KOPT-K1 (cell line): ENCODE results near the gene BABAM2.
"Not testable (repeated sequence)": the region's sequence is repeated elsewhere in the genome, so short reads cannot be mapped to it uniquely, and the experiment has no call there.

Experiments used
- H3K27ac ChIP-seq: fragments of 200-600 bp; sonication (generic); 2 replicates; pipeline ENCODE4 v1.5.1; 2016; ENCODE audit warnings: antibody characterized with exemption, mild to moderate bottlenecking, low read depth, low read length; ENCODE audit not compliant: poor library complexity, severe bottlenecking
- H3K36me3 ChIP-seq: fragments of 200-600 bp; sonication (generic); 2 replicates; pipeline ENCODE4 v1.5.1; 2017; ENCODE audit warnings: antibody characterized with exemption, mild to moderate bottlenecking, low read length, moderate library complexity; ENCODE audit not compliant: insufficient read depth
- H3K9me3 ChIP-seq: fragments of 200-600 bp; sonication (generic); 2 replicates; pipeline ENCODE4 v1.5.1; 2017; ENCODE audit warnings: antibody characterized with exemption, low read length, mild to moderate bottlenecking; ENCODE audit not compliant: insufficient read depth, poor library complexity, severe bottlenecking

Gene BABAM2

DNA sequence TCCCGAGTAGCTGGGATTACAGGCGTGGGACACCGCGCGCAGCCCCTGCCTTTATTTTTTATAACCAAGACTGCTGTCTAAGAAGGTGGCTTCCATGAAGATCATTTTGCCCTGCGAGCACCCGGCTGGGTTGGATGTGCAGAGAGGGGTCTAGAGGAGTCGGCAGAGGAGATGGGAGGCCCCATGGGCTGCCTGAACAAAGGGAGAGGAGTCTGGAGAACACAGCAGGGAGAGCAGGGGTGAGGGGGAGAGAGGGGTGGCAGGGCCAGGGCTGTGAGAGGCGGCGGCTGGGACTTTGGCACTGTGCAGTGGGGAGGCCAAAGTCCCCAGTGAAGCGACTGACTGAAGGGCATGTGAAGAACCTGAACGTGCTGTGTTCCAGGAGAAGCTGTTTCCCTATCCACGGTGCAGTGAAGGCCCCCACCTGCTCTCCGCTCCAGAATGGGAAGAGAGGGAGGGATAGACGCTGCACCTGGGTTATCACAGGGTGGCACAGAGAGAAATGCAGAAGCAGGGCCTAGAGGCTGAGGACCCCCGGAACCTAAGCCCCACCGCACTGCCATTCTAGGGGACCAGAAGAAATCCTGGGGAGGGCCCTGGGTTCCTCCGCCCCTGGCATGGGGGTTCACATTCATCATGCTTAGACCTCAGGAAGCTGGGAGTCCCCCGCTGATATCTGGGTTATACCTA is 477.3 kb downstream of the BABAM2 start:
- H3K27ac ChIP-seq: no peak overlapping the region
- no peaks in the 10 kb centered on the region for H3K9me3 ChIP-seq
- H3K36me3 ChIP-seq: no peaks in the 10 kb centered on the region

GRCh38 chr2:28368357-28368798 is 477.8 kb downstream of the BABAM2 start:
- H3K9me3 ChIP-seq: no peaks in the 10 kb centered on the region
- H3K36me3 ChIP-seq: no peaks in the 10 kb centered on the region
- H3K27ac ChIP-seq: no peak overlapping the region

DNA sequence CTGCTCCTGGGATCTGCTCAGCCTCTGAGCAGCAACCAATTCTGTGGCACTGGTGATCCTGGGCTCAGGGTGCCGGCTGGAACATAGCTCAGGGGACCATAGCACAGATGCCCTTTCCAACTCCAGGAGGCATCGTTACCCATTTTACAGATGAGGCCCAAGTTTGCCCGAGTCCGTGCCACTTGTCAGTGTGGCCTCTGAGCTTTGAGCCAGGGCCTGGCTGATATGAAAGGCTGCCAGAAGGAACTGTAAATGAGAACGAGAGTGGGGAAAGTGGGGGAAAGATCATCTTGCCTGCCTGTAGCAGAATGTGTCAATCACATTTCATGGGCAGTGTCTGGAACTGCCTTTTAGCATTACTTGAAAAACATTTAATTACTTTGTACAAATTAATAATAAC is 478.8 kb downstream of the BABAM2 start:
- Histone ChIP-seq H3K9me3 (no peaks in the 10 kb centered on the region), H3K36me3 (no peaks in the 10 kb centered on the region), H3K27ac (no peak overlapping the region)

- Histone ChIP-seq H3K9me3 (no peaks in the 10 kb centered on the region), H3K27ac (no peak overlapping the region), H3K36me3 (no peaks in the 10 kb centered on the region)
Measured at GRCh38 chr2:28370354-28370753, 479.8 kb downstream of the BABAM2 start.

DNA sequence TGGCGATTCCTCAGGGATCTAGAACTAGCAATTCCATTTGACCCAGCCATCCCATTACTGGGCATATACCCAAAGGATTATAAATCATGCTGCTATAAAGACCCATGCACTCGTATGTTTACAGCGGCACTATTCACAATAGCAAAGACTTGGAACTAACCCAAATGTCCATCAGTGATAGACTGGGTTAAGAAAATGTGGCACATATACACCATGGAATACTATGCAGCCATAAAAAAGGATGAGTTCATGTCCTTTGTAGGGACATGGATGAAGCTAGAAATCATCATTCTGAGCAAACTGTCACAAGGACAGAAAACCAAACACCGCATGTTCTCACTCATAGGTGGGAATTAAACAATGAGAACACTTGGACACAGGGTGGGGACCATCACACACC is 481.2 kb downstream of the BABAM2 start:
- not testable (repeated sequence) for H3K27ac ChIP-seq, H3K36me3 ChIP-seq, H3K9me3 ChIP-seq

DNA sequence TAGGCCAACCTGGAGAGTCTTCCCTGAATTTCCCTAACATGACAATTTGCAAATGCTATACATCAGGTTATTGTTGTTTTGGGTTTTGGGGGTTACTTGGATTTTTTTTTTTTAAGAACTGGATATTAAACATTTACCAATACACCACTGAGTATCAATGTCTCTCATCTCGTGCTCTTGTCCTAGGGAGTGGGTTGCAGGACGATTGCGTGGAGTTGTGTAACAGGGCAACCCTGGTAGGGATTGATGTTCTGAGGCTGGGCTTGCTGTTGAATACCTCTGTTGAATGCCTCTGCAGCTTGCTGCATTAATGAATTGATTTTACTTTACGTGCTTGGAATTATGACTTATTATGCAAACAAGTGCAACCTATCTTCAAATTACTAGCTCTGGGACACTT is 483.3 kb downstream of the BABAM2 start:
- Histone ChIP-seq H3K27ac (no peak overlapping the region), H3K9me3 (no peaks in the 10 kb centered on the region), H3K36me3 (no peaks in the 10 kb centered on the region)

DNA sequence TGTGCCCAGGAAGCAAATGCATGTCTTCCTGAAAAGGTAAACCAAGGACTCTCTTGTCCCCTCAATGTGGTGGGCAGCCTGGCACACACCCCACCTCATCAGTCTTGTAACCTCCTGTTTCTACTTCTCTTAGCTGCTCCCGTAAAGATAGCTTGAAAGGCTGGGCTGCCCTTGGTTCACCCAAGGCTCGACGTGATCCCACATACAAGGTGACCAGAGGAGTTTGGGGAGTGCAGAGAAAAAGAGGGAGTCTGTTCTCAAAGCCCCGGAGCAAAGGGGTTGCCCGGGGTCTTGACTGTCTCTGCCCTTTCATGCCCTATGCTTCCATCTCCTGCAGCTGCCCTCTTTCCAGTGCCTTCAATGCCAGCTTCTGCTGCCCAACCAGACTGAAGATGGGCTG is 483.8 kb downstream of the BABAM2 start:
- Histone ChIP-seq H3K27ac (no peak overlapping the region), H3K9me3 (no peaks in the 10 kb centered on the region), H3K36me3 (no peaks in the 10 kb centered on the region)

DNA sequence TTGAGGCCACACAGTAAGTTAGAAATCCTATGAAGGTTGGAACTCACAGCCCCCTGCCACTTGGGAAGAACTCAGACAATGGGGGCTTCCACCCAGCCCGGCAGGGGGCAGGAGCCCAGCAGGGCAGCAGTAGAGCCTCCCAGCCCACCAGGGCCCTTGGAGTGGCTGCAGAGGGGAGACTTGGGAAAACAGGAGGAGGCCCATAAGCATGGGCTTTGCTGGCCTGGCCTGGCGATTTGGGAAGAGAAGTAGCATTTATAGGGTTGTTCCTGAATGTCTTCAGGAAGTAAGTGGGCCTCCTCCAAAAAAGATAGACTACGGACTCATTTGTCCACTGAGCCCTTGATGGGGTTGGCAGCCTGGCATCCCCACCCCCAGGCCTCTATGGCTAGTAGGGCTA is 484.7 kb downstream of the BABAM2 start:
- no peak overlapping the region for H3K27ac ChIP-seq
- no peaks in the 10 kb centered on the region for H3K9me3 ChIP-seq
- no peaks in the 10 kb centered on the region for H3K36me3 ChIP-seq

GRCh38 chr2:28375742-28376631 is 485.5 kb downstream of the BABAM2 start:
- Histone ChIP-seq H3K36me3 (no peaks in the 10 kb centered on the region), H3K27ac (no peak overlapping the region), H3K9me3 (no peaks in the 10 kb centered on the region)

- Histone ChIP-seq H3K9me3 (no peaks in the 10 kb centered on the region), H3K36me3 (no peaks in the 10 kb centered on the region), H3K27ac (no peak overlapping the region)
Measured at GRCh38 chr2:28377195-28377816, 486.8 kb downstream of the BABAM2 start.

GRCh38 chr2:28377984-28378678 is 487.6 kb downstream of the BABAM2 start:
- Histone ChIP-seq H3K9me3 (no peaks in the 10 kb centered on the region), H3K36me3 (no peaks in the 10 kb centered on the region), H3K27ac (no peak overlapping the region)

- no peaks in the 10 kb centered on the region for H3K36me3 ChIP-seq
- H3K27ac ChIP-seq: no peak overlapping the region
- no peaks in the 10 kb centered on the region for H3K9me3 ChIP-seq
Measured at GRCh38 chr2:28378679-28379584, 488.4 kb downstream of the BABAM2 start.

GRCh38 chr2:28380219-28380618 is 489.7 kb downstream of the BABAM2 start:
- H3K9me3 ChIP-seq: no peaks in the 10 kb centered on the region
- no peak overlapping the region for H3K27ac ChIP-seq
- no peaks in the 10 kb centered on the region for H3K36me3 ChIP-seq
